Trophoblast cell (in vitro differentiated cells and primary cell): ENCODE measurements around the gene PLA2G3.

Experiments used
- DNase-seq, 2 donors: peaks; one replicate each; pipeline ENCODE4 v3.0.0-alpha.2; 2016
- H2AFZ ChIP-seq: 2 replicates; pipeline ENCODE4 v1.6.1; 2013; ENCODE audit warnings: low read length, moderate library complexity, mild to moderate bottlenecking; ENCODE audit not compliant: insufficient read depth, poor library complexity
- H2AK5ac ChIP-seq: 2 replicates; pipeline ENCODE4 v1.6.1; 2013; ENCODE audit warnings: mild to moderate bottlenecking, low read length
- H2BK120ac ChIP-seq: 2 replicates; pipeline ENCODE4 v1.6.1; 2013; ENCODE audit warnings: low read length, mild to moderate bottlenecking, moderate library complexity; ENCODE audit not compliant: insufficient read depth, poor library complexity
- H2BK12ac ChIP-seq: 2 replicates; pipeline ENCODE4 v1.6.1; 2013; ENCODE audit warnings: mild to moderate bottlenecking, low read length, moderate library complexity
- H2BK5ac ChIP-seq: 2 replicates; pipeline ENCODE4 v1.6.1; 2013; ENCODE audit warnings: low read length, low read depth, moderate library complexity, mild to moderate bottlenecking; ENCODE audit not compliant: poor library complexity
- H3K14ac ChIP-seq: 2 replicates; pipeline ENCODE4 v1.6.1; 2013; ENCODE audit warnings: mild to moderate bottlenecking, low read length
- H3K18ac ChIP-seq: 2 replicates; pipeline ENCODE4 v1.6.1; 2013; ENCODE audit warnings: mild to moderate bottlenecking, low read length
- H3K23ac ChIP-seq: 2 replicates; pipeline ENCODE4 v1.6.1; 2013; ENCODE audit warnings: low read length
- H3K27ac ChIP-seq: 2 replicates; pipeline ENCODE4 v1.5.1; 2013; ENCODE audit warnings: low read depth, mild to moderate bottlenecking, inconsistent platforms, low read length, moderate library complexity
- H3K27me3 ChIP-seq: 2 replicates; pipeline ENCODE4 v1.6.1; 2013; ENCODE audit warnings: inconsistent platforms, mild to moderate bottlenecking, low read length, moderate library complexity; ENCODE audit not compliant: insufficient read depth
- H3K36me3 ChIP-seq, 2 experiments: 1 replicate in 1 of 2; 2 replicates in 1 of 2; pipeline ENCODE4 v1.6.1; 2013; ENCODE audit warnings: low read length in 2 of 2, mild to moderate bottlenecking in 2 of 2, moderate library complexity in 1 of 2; ENCODE audit not compliant: insufficient read depth in 2 of 2, control insufficient read depth in 1 of 2
- H3K4ac ChIP-seq: 2 replicates; pipeline ENCODE4 v1.6.1; 2013; ENCODE audit warnings: low read depth, mild to moderate bottlenecking, low read length, moderate library complexity
- H3K4me1 ChIP-seq, 2 experiments: 1 replicate in 1 of 2; 2 replicates in 1 of 2; pipeline ENCODE4 v1.6.1; 2013; ENCODE audit warnings: low read length in 2 of 2, mild to moderate bottlenecking in 2 of 2, moderate library complexity in 1 of 2; ENCODE audit not compliant: insufficient read depth in 2 of 2, control insufficient read depth in 1 of 2
- H3K4me2 ChIP-seq: 2 replicates; pipeline ENCODE4 v1.6.1; 2013; ENCODE audit warnings: inconsistent platforms, mild to moderate bottlenecking, low read length, moderate library complexity
- H3K4me3 ChIP-seq: 2 replicates; pipeline ENCODE4 v1.5.1; 2013; ENCODE audit warnings: mild to moderate bottlenecking, low read depth, low read length, inconsistent platforms
- H3K79me1 ChIP-seq: one replicate; pipeline ENCODE4 v1.6.1; 2013; ENCODE audit warnings: low read length
- H3K79me2 ChIP-seq: 2 replicates; pipeline ENCODE4 v1.6.1; 2013; ENCODE audit warnings: low read length, mild to moderate bottlenecking; ENCODE audit not compliant: control insufficient read depth, insufficient read depth, poor library complexity
- H3K9ac ChIP-seq: 2 replicates; pipeline ENCODE4 v1.6.1; 2013; ENCODE audit warnings: mild to moderate bottlenecking, low read length
- H3K9me3 ChIP-seq: 2 replicates; pipeline ENCODE4 v1.6.1; 2013; ENCODE audit warnings: low read depth, mild to moderate bottlenecking, control low read depth, inconsistent platforms, low read length; ENCODE audit not compliant: insufficient read depth
- H4K12ac ChIP-seq: 2 replicates; pipeline ENCODE4 v1.6.1; 2013; ENCODE audit warnings: low read depth, mild to moderate bottlenecking, low read length, moderate library complexity
- H4K8ac ChIP-seq: 2 replicates; pipeline ENCODE4 v1.6.1; 2013; ENCODE audit warnings: low read depth, mild to moderate bottlenecking, low read length, moderate library complexity
- H4K91ac ChIP-seq: one replicate; pipeline ENCODE4 v1.6.1; 2013; ENCODE audit warnings: low read depth, mild to moderate bottlenecking, low read length, moderate library complexity
- WGBS: extraction: QIAGEN DNeasy Blood & Tissue Kit; methylation state at CpG from one replicate; pipeline ENCODE4 v1.1.7; 2013; ENCODE audit warnings: missing lambda C conversion rate; ENCODE audit not compliant: insufficient read length, insufficient coverage; ENCODE audit errors: extremely low coverage; 5-methylcytosine and 5-hydroxymethylcytosine counted together

The PLA2G3 gene

DNA sequence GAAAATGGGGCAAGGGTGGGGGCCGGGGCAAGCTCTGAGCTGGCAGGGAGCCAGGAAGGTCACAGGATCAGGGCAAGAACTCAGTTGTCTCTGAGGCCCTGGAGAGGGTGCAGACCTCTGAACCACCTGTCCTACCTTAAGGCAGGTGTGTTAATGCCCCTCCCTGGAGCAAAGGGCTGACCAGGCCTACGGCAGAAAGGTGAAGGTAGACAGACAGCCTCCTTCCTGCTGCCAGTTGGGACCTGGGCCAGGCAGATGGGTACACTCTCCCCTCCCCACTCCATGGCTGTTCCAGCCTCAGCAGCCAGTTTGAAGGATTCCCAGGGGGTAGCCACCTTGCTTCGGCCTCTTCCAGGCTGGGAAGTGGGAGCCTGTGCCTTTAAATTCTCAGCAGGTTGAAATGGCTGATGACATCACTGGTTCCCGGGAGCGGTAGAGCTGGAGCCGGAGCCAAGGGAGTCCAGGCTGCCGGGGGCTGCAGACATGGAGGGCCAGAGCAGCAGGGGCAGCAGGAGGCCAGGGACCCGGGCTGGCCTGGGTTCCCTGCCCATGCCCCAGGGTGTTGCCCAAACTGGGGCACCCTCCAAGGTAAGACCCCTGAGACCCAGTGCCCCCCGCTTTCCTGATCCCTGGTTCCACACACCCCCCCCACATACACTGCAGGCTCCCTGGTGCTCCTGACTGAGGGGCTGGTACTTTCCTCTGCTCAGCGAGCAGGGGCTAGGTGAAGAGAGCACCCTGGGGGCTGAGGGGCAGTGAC, 17.6 kb downstream of the PLA2G3 start, which contains the start of gene INPP5J:
Gene INPP5J (plus strand): TSS at position 435 of the 760 bp plus-strand sequence. CDS start 49 bp downstream, at position 484.
- H3K4me3 ChIP-seq, result peak within 1 kb of the TSS; percentile 50
- peak within 1 kb of the TSS; percentile 67 for H4K8ac ChIP-seq
- no peaks in the 10 kb centered on the region for H3K36me3 ChIP-seq
- peak within 1 kb of the TSS; percentile 4 for H2BK120ac ChIP-seq
- peak within 1 kb of the TSS; percentile 18 for H2BK5ac ChIP-seq
- H2AK5ac ChIP-seq, result no peak within 1 kb of the TSS
- no peaks in the 10 kb centered on the region for H3K27me3 ChIP-seq
- H3K18ac ChIP-seq, result peak within 1 kb of the TSS; percentile 32
- no peak within 1 kb of the TSS for H3K4ac ChIP-seq
- H4K91ac ChIP-seq, result peak within 1 kb of the TSS; percentile 36
- peaks cover 3% of the 10 kb centered on the region for H3K79me1 ChIP-seq
- peaks cover 0 to 5% of the 10 kb centered on the region in 2 experiments for H3K4me1 ChIP-seq
- no peak within 1 kb of the TSS for H4K12ac ChIP-seq
- peak within 1 kb of the TSS; percentile 59 for H3K4me2 ChIP-seq
- H3K9ac ChIP-seq, result peak within 1 kb of the TSS; percentile 10
- peak within 1 kb of the TSS; percentile 21 for H2AFZ ChIP-seq
- H3K79me2 ChIP-seq, result no peaks in the 10 kb centered on the region
- peak within 1 kb of the TSS; percentile 15 for H3K14ac ChIP-seq
- no peak within 1 kb of the TSS for H2BK12ac ChIP-seq
- H3K27ac ChIP-seq, result no peak within 1 kb of the TSS
- DNase-seq, result peak in 1 of 2 donors; percentile 25
- no CpG with 5 or more reads among the region's 10 CpGs for WGBS
- peaks cover 4% of the 10 kb centered on the region for H3K9me3 ChIP-seq
- no peak within 1 kb of the TSS for H3K23ac ChIP-seq

DNA sequence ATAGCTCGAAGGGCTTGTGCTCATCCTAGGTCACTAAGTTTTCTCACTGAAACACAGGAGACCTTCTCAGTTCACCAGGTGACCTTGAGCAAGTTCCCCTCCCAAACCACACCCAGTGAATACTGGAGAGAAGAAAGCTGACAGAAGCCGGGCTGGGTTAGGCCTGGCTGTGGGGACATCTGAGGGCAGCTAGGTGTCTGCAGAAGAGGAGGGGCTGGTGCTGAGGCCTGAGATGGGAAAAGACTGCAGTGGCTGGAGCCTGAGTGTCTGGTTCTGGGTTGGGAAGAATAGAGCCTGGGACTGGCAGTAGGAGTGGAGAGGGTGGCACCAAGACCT, 18.1 kb downstream of the PLA2G3 start:
- Histone ChIP-seq H2BK120ac (no peak overlapping the region), H3K23ac (no peak overlapping the region), H2BK5ac (no peak overlapping the region), H4K12ac (no peak overlapping the region), H4K8ac (no peak overlapping the region), H3K9ac (no peak overlapping the region), H2AK5ac (no peak overlapping the region), H3K14ac (no peak overlapping the region), H3K4me3 (no peak overlapping the region), H3K36me3 (no peaks in the 10 kb centered on the region), H3K79me2 (no peaks in the 10 kb centered on the region), H2BK12ac (no peak overlapping the region), H3K4me1 (peaks cover 0 to 5% of the 10 kb centered on the region in 2 experiments), H2AFZ (no peak overlapping the region), H3K9me3 (peaks cover 4% of the 10 kb centered on the region), H3K4me2 (no peak overlapping the region), H3K79me1 (peaks cover 3% of the 10 kb centered on the region), H3K27ac (no peak overlapping the region), H3K18ac (no peak overlapping the region), H3K4ac (no peak overlapping the region), H4K91ac (no peak overlapping the region), H3K27me3 (no peaks in the 10 kb centered on the region)
- no CpG with 5 or more reads among the region's 2 CpGs for WGBS
- no peak for DNase-seq

DNA sequence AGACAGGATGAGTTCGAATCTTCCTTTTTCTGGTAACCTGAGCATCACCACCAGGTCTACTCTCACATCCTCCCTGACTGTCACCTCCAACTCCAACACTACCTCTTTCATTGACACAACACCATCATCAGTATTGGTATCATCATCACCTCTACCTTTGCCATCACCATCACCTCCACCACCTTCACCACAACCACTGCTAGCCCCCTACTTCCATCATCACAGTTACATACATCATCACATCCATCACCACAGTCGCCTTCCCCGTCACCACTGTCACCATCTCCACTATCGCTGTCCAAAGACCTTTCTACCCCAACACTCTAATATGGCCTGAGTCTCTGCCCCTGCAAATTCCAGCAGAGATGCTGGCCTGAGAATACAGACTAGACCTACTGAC, 18.9 kb downstream of the PLA2G3 start:
- H3K36me3 ChIP-seq, result no peaks in the 10 kb centered on the region
- H4K12ac ChIP-seq, result no peak overlapping the region

DNA sequence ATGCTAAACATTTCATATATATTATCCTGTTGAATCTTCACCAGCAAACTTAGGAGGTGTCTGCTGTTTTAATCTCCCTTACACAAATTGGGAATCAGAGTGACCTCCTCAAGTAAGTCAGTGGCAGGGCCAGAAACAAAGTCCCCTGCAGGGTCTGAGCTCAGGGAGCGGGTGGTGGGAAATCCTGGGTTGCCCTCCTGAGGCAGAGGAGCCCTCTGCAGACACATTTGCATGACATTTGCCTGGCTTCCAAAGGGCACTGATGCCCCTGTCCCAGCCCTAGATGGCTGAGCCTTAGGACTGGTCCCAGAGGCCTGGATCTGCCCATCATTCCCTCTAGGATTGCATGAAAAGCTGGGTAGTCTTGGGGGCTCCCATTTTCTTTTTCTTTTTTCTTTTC, 19.7 kb downstream of the PLA2G3 start:
- WGBS, result no CpG with 5 or more reads among the region's 1 CpG
- H2BK12ac ChIP-seq, result no peak overlapping the region
- no peak overlapping the region for H2BK120ac ChIP-seq
- H3K79me2 ChIP-seq, result no peaks in the 10 kb centered on the region
- H2BK5ac ChIP-seq, result no peak overlapping the region
- DNase-seq, result no peak
- H3K23ac ChIP-seq, result no peak overlapping the region
- no peak overlapping the region for H3K14ac ChIP-seq
- H2AK5ac ChIP-seq, result no peak overlapping the region
- H3K27ac ChIP-seq, result no peak overlapping the region
- no peaks in the 10 kb centered on the region for H3K27me3 ChIP-seq
- no peak overlapping the region for H2AFZ ChIP-seq
- no peak overlapping the region for H3K9ac ChIP-seq
- peaks cover 4% of the 10 kb centered on the region for H3K9me3 ChIP-seq
- H4K8ac ChIP-seq, result no peak overlapping the region
- H3K4me1 ChIP-seq, result peaks cover 0 to 5% of the 10 kb centered on the region in 2 experiments
- peaks cover 3% of the 10 kb centered on the region for H3K79me1 ChIP-seq
- no peak overlapping the region for H3K4ac ChIP-seq
- H3K4me3 ChIP-seq, result no peak overlapping the region
- no peaks in the 10 kb centered on the region for H3K36me3 ChIP-seq
- no peak overlapping the region for H3K18ac ChIP-seq
- no peak overlapping the region for H4K12ac ChIP-seq
- no peak overlapping the region for H4K91ac ChIP-seq
- no peak overlapping the region for H3K4me2 ChIP-seq

More for the DNA sequence above, 18.9 kb downstream of the PLA2G3 start:
- Histone ChIP-seq H3K14ac (no peak overlapping the region), H4K91ac (no peak overlapping the region), H3K4me2 (no peak overlapping the region), H3K27me3 (no peaks in the 10 kb centered on the region), H2BK5ac (no peak overlapping the region), H4K8ac (no peak overlapping the region), H2BK120ac (no peak overlapping the region), H2AK5ac (no peak overlapping the region), H3K4me1 (peaks cover 0 to 5% of the 10 kb centered on the region in 2 experiments), H3K79me1 (peaks cover 3% of the 10 kb centered on the region), H3K27ac (no peak overlapping the region), H2AFZ (no peak overlapping the region), H3K23ac (no peak overlapping the region), H3K4ac (no peak overlapping the region), H3K9ac (no peak overlapping the region), H2BK12ac (no peak overlapping the region), H3K79me2 (no peaks in the 10 kb centered on the region), H3K4me3 (no peak overlapping the region), H3K18ac (no peak overlapping the region), H3K9me3 (peaks cover 4% of the 10 kb centered on the region)
- no peak for DNase-seq
- no CpG with 5 or more reads among the region's 4 CpGs for WGBS
